NCI-H510A (cell line): Measurements from ENCODE around the gene SRRM3.
"Not testable (repeated sequence)": the region's sequence is repeated elsewhere in the genome, so short reads cannot be mapped to it uniquely, and the experiment has no call there.

Source experiments
- DNase-seq: peaks from one replicate; lab custom pipeline; 2025; lab: John Stamatoyannopoulos, UW

The SRRM3 gene

GRCh38 chr7:76291351-76292212 is 89.9 kb downstream of the SRRM3 start:
- no peak for DNase-seq

- no peak for DNase-seq
Measured at GRCh38 chr7:76292213-76292573, 90.5 kb downstream of the SRRM3 start.

GRCh38 chr7:76292911-76293310 is 91.2 kb downstream of the SRRM3 start:
- not testable (repeated sequence) for DNase-seq

GRCh38 chr7:76293407-76293901 is 91.8 kb downstream of the SRRM3 start:
- DNase-seq = no peak

GRCh38 chr7:76294344-76295024 is 92.8 kb downstream of the SRRM3 start:
- DNase-seq = peak; percentile 68

GRCh38 chr7:76296743-76297740 is 95.3 kb downstream of the SRRM3 start:
- DNase-seq = no peak

GRCh38 chr7:76300166-76300731 is 98.6 kb downstream of the SRRM3 start:
- no peak for DNase-seq

GRCh38 chr7:76301000-76301399 is 99.3 kb downstream of the SRRM3 start:
- DNase-seq = no peak

- DNase-seq = peak; percentile 37
Measured at GRCh38 chr7:76302347-76303201, 100.9 kb downstream of the SRRM3 start, which contains the start of gene HSPB1. HSPB1 (plus strand) TSS chr7:76302673; CDS start chr7:76302713, 40 bp downstream.

GRCh38 chr7:76303202-76304147 is 101.8 kb downstream of the SRRM3 start:
- peak; percentile 53 for DNase-seq

GRCh38 chr7:76304888-76305375 is 103.2 kb downstream of the SRRM3 start:
- no peak for DNase-seq

GRCh38 chr7:76308874-76309273 is 107.2 kb downstream of the SRRM3 start:
- not testable (repeated sequence) for DNase-seq

- not testable (repeated sequence) for DNase-seq
Measured at GRCh38 chr7:76309341-76310101, 107.8 kb downstream of the SRRM3 start.

GRCh38 chr7:76310102-76310957 is 108.6 kb downstream of the SRRM3 start:
- DNase-seq = peak; percentile 47

GRCh38 chr7:76311838-76312237 is 110.1 kb downstream of the SRRM3 start:
- not testable (repeated sequence) for DNase-seq

GRCh38 chr7:76314042-76314721 is 112.5 kb downstream of the SRRM3 start:
- peak; percentile 48 for DNase-seq

GRCh38 chr7:76314740-76315139 is 113.0 kb downstream of the SRRM3 start:
- DNase-seq = not testable (repeated sequence)
